ENCODE measurements around the gene G6PC2. TPM values are rescaled to one million over a fixed set of nuclear protein-coding genes. Genes with fewer than 3 reads are reported as not detected.
"Not testable (repeated sequence)": the region's sequence is repeated elsewhere in the genome, so short reads cannot be mapped to it uniquely, and the experiment has no call there.

The G6PC2 gene
- total RNA-seq, 1 donor from 2014 or later, result not detected

DNA sequence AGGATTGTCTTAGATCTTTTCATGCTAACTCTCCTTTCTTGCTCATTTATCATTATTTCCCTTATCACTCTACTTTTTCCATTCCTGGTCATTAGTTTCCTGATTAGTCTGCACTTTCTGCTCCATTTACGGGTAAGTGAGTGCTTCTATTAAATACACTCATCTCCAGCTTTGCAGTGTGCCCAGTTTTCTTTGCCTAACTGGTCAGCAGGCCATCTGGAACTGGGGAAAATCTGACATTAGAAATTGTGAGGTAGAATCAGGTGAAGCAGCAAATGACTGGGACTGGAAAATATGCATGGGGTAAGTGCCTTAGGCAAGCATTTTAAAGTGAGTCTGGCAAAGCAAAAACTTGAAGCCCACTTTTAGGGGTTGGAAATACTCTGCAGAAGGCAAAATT is 29.2 kb downstream of the G6PC2 start:
- intact Hi-C loops (cut with DNase I), result no loop called here
- no peak for DNase-seq
- Histone ChIP-seq H3K36me3 (no peaks in the 10 kb centered on the region), H3K27me3 (no peaks in the 10 kb centered on the region), H3K4me1 (no peaks in the 10 kb centered on the region), H3K27ac (no peak overlapping the region), H3K9me3 (no peaks in the 10 kb centered on the region), H3K4me3 (no peak overlapping the region)
- no peak for TF ChIP-seq CTCF (IDR thresholded peaks at IDR 0.05)
- ATAC-seq, result no peak

DNA sequence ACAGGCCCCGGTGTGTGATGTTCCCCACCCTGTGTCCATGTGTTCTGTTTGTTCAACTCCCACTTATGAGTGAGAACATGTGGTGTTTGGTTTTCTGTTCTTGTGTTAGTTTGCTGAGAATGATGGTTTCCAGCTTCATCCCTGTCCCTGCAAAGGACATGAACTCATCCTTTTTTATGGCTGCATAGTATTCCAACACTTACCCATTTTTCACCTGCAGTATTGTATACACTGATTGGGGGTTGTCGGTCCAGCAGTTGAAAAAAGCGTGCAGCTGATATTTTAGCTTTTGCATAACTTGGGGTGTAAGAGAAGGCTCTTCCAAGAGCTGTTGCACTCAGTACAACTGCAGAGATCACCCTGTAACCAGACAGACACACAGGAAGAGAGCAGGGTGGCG is 31.1 kb downstream of the G6PC2 start:
- H3K4me3 ChIP-seq; H3K27ac ChIP-seq; DNase-seq; H3K27me3 ChIP-seq; ATAC-seq; H3K4me1 ChIP-seq; H3K36me3 ChIP-seq; H3K9me3 ChIP-seq; intact Hi-C loops (cut with DNase I): not testable (repeated sequence)

GRCh38 chr2:168934826-168935225 is 33.7 kb downstream of the G6PC2 start:
- Histone ChIP-seq H3K36me3 (no peaks in the 10 kb centered on the region), H3K4me1 (no peaks in the 10 kb centered on the region), H3K27ac (no peak overlapping the region), H3K4me3 (no peak overlapping the region), H3K27me3 (no peaks in the 10 kb centered on the region), H3K9me3 (no peaks in the 10 kb centered on the region)
- intact Hi-C loops (cut with DNase I), result no loop called here
- no peak for TF ChIP-seq CTCF (IDR thresholded peaks at IDR 0.05)
- DNase-seq (no peak), ATAC-seq (no peak)

- Histone ChIP-seq H3K4me1 (no peaks in the 10 kb centered on the region), H3K9me3 (no peaks in the 10 kb centered on the region), H3K27me3 (no peaks in the 10 kb centered on the region), H3K4me3 (no peak overlapping the region), H3K27ac (no peak overlapping the region), H3K36me3 (no peaks in the 10 kb centered on the region)
- DNase-seq, result no peak
- intact Hi-C loops (cut with DNase I), result no loop called here
- peak; percentile 31 for ATAC-seq
- no peak for TF ChIP-seq CTCF (IDR thresholded peaks at IDR 0.05)
Observed at GRCh38 chr2:168935810-168936581, 34.9 kb downstream of the G6PC2 start.

DNA sequence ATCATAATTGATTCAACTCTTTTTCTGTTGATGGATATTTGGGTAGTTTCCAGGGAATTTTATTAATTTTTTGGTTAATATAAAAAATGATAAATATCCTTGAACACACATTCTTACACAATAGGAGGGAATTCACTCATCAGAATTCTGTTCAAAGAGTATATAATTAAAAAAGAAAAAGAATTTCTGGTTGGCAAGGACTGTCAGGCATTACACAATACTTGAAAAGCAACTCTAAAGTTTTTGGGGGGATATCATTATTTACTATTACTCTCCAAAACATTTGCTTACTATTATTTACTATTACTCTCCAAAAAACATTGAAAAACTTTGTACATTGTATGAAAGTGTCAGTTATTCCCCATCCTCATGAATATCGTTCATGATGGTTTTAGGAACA is 38.0 kb downstream of the G6PC2 start:
- H3K4me1 ChIP-seq, result no peaks in the 10 kb centered on the region
- H3K36me3 ChIP-seq, result no peaks in the 10 kb centered on the region
- intact Hi-C loops (cut with DNase I), result no loop called here
- H3K4me3 ChIP-seq, result no peak overlapping the region
- no peak overlapping the region for H3K27ac ChIP-seq
- no peaks in the 10 kb centered on the region for H3K27me3 ChIP-seq
- DNase-seq (no peak), ATAC-seq (no peak)
- TF ChIP-seq CTCF (IDR thresholded peaks at IDR 0.05), result no peak
- no peaks in the 10 kb centered on the region for H3K9me3 ChIP-seq

DNA sequence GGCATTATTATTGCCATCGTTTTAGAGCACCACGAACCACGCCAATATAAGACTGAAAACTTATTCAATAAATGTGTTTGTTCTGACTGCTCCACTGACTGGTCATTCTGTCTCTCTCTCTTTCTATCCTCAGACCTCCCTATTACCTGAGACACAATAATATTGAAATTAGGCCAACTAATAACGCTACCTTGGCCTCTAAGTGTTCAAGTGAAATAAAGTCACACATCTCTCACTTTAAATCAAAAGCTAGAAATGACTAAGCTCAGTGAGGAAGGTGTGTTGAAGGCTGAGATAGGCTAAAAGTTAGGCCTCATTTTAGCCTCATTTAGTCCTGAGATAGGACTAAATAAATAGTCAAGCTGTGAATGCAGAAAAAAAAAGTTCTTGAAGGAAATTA is 38.8 kb downstream of the G6PC2 start:
- ATAC-seq, result no peak
- TF ChIP-seq CTCF (IDR thresholded peaks at IDR 0.05), result no peak
- Histone ChIP-seq H3K36me3 (no peaks in the 10 kb centered on the region), H3K4me1 (no peaks in the 10 kb centered on the region), H3K27me3 (peaks cover 6% of the 10 kb centered on the region), H3K27ac (no peak overlapping the region), H3K4me3 (no peak overlapping the region), H3K9me3 (no peaks in the 10 kb centered on the region)
- intact Hi-C loops (cut with DNase I), result no loop called here
- DNase-seq, result no peak
